NCI-H1092 treated with DMSO at 0.1 percent for 48 hours (cell line): Measurements from ENCODE around the gene EHF.

Experiments used
- DNase-seq: peaks from one replicate; lab custom pipeline; 2025; lab: John Stamatoyannopoulos, UW

The EHF gene

GRCh38 chr11:34625576-34625975 is 4.7 kb downstream of the EHF start:
- no peak for DNase-seq

GRCh38 chr11:34626393-34626792 is 5.5 kb downstream of the EHF start:
- no peak for DNase-seq

GRCh38 chr11:34627197-34627596 is 6.3 kb downstream of the EHF start:
- DNase-seq, result no peak

GRCh38 chr11:34629711-34630110 is 8.8 kb downstream of the EHF start:
- no peak for DNase-seq

GRCh38 chr11:34630544-34630943 is 9.7 kb downstream of the EHF start:
- DNase-seq, result no peak

- no peak for DNase-seq
These were observed 10.4 kb downstream of the EHF start for GRCh38 chr11:34631297-34631696.

GRCh38 chr11:34631737-34632104 is 10.8 kb downstream of the EHF start:
- peak; percentile 97 for DNase-seq

- peak; percentile 100 for DNase-seq
These were observed 11.4 kb downstream of the EHF start for GRCh38 chr11:34632105-34632791.

- DNase-seq, result no peak
These were observed 12.7 kb downstream of the EHF start for GRCh38 chr11:34633640-34633989.

GRCh38 chr11:34633990-34634693 is 13.2 kb downstream of the EHF start:
- DNase-seq, result peak; percentile 21

GRCh38 chr11:34634694-34635062 is 13.8 kb downstream of the EHF start:
- no peak for DNase-seq

GRCh38 chr11:34636127-34636526 is 15.2 kb downstream of the EHF start:
- no peak for DNase-seq

- peak; percentile 16 for DNase-seq
These were observed 16.4 kb downstream of the EHF start for GRCh38 chr11:34637303-34637702.

GRCh38 chr11:34638897-34639296 is 18.0 kb downstream of the EHF start:
- DNase-seq, result no peak

GRCh38 chr11:34639545-34639944 is 18.7 kb downstream of the EHF start:
- no peak for DNase-seq

- DNase-seq, result no peak
These were observed 19.4 kb downstream of the EHF start for GRCh38 chr11:34640050-34640923.

- no peak for DNase-seq
These were observed 20.0 kb downstream of the EHF start for GRCh38 chr11:34640924-34641275.

GRCh38 chr11:34641456-34641855 is 20.6 kb downstream of the EHF start:
- DNase-seq, result no peak

- no peak for DNase-seq
These were observed 21.2 kb downstream of the EHF start for GRCh38 chr11:34642001-34642554.

- no peak for DNase-seq
These were observed 22.0 kb downstream of the EHF start for GRCh38 chr11:34642873-34643272.

- DNase-seq, result no peak
These were observed 22.4 kb downstream of the EHF start for GRCh38 chr11:34643311-34643710.

GRCh38 chr11:34643846-34644245 is 23.0 kb downstream of the EHF start:
- no peak for DNase-seq
